CD14-positive monocyte (primary cell): Measurements from ENCODE around the gene SUSD4. TPM values are rescaled to one million over a fixed set of nuclear protein-coding genes. Genes with fewer than 3 reads are reported as not detected.
A peak's percentile ranks its signal among the peaks of the same experiment; 100 is the strongest.
"Not testable (repeated sequence)": the region's sequence is repeated elsewhere in the genome, so short reads cannot be mapped to it uniquely, and the experiment has no call there.

Experiments used
- DNase-seq, 3 donors: peaks; one replicate each; pipeline ENCODE4 v3.0.0-alpha.2; 2011 to 2022
- H2AFZ ChIP-seq: 2 replicates; pipeline ENCODE4 v1.6.0; 2012; ENCODE audit warnings: mild to moderate bottlenecking, low read depth, low read length, inconsistent platforms; ENCODE audit not compliant: insufficient read depth, poor library complexity, severe bottlenecking
- H3K27ac ChIP-seq, 2 donors: 1 replicate in 1 of 2; 2 replicates in 1 of 2; pipeline ENCODE4 v1.5.1; 2012 to 2013; ENCODE audit warnings: low read length in 2 of 2, control low read depth in 1 of 2, inconsistent platforms in 1 of 2, low read depth in 1 of 2, mild to moderate bottlenecking in 1 of 2
- H3K27me3 ChIP-seq, 2 donors: one replicate each; pipeline versions ENCODE4 v1.6.0 to v1.6.1; 2011 to 2013; ENCODE audit warnings: low read length in 2 of 2; ENCODE audit not compliant: control insufficient read depth in 2 of 2, insufficient read depth in 2 of 2
- H3K36me3 ChIP-seq, 2 donors: replicated peaks in 1 of 2; 1 replicate in 1 of 2; 2 replicates in 1 of 2; pipeline versions ENCODE4 v1.5.1 to v1.6.1; 2012 to 2013; ENCODE audit warnings: low read length in 2 of 2, control low read depth in 1 of 2, inconsistent platforms in 1 of 2, mild to moderate bottlenecking in 1 of 2; ENCODE audit not compliant: insufficient read depth in 2 of 2, control insufficient read depth in 1 of 2
- H3K4me1 ChIP-seq, 2 donors: 1 replicate in 1 of 2; 2 replicates in 1 of 2; pipeline versions ENCODE4 v1.5.1 to v1.6.1; 2012 to 2013; ENCODE audit warnings: low read length in 2 of 2, control low read depth in 1 of 2, inconsistent platforms in 1 of 2, mild to moderate bottlenecking in 1 of 2, moderate library complexity in 1 of 2; ENCODE audit not compliant: insufficient read depth in 2 of 2, control insufficient read depth in 1 of 2
- H3K4me2 ChIP-seq: replicated peaks from 2 replicates; pipeline ENCODE3; 2012; ENCODE audit warnings: low read length, moderate library complexity, mild to moderate bottlenecking; ENCODE audit not compliant: poor library complexity, severe bottlenecking; ENCODE audit errors: extremely low read depth
- H3K4me3 ChIP-seq, 3 experiments: fragments of 200-600 bp in 1 of 3; sonication (generic) in 1 of 3; replicated peaks in 1 of 3; 1 replicate in 2 of 3; 2 replicates in 1 of 3; pipeline ENCODE4 v1.5.1; 2011 to 2013; ENCODE audit warnings: low read length in 3 of 3, mild to moderate bottlenecking in 3 of 3, control low read depth in 2 of 3, low read depth in 2 of 3, inconsistent platforms in 1 of 3, moderate library complexity in 1 of 3
- H3K79me2 ChIP-seq: 2 replicates; pipeline ENCODE4 v1.6.0; 2012; ENCODE audit warnings: mild to moderate bottlenecking, control low read depth, inconsistent platforms, low read length, moderate library complexity; ENCODE audit not compliant: insufficient read depth
- H3K9ac ChIP-seq: 2 replicates; pipeline ENCODE4 v1.6.0; 2017; ENCODE audit warnings: low read length, mild to moderate bottlenecking; ENCODE audit not compliant: insufficient read depth, poor library complexity, severe bottlenecking
- H3K9me3 ChIP-seq, 2 donors: replicated peaks in 1 of 2; 1 replicate in 1 of 2; 2 replicates in 1 of 2; pipeline versions ENCODE4 v1.5.1 to v1.6.1; 2012 to 2013; ENCODE audit warnings: low read length in 2 of 2, control low read depth in 1 of 2; ENCODE audit not compliant: control insufficient read depth in 1 of 2, insufficient read depth in 1 of 2
- H4K20me1 ChIP-seq: 2 replicates; pipeline ENCODE4 v1.6.0; 2012; ENCODE audit warnings: mild to moderate bottlenecking, low read length, control low read depth, moderate library complexity; ENCODE audit not compliant: insufficient read depth
- H3K27ac Mint-ChIP-seq, 7 donors: one replicate each; pipeline ENCODE4 v1.8.0; 2020; ENCODE audit warnings: mild to moderate bottlenecking in 7 of 7, mixed read lengths in 7 of 7, moderate library complexity in 6 of 7, inconsistent platforms in 2 of 7
- H3K27me3 Mint-ChIP-seq, 3 donors: one replicate each; pipeline ENCODE4 v1.8.0; 2021 to 2022; ENCODE audit warnings: low read depth in 3 of 3, mild to moderate bottlenecking in 3 of 3, mixed read lengths in 3 of 3, moderate library complexity in 3 of 3, inconsistent platforms in 1 of 3
- H3K36me3 Mint-ChIP-seq, 2 donors: one replicate each; pipeline ENCODE4 v1.8.0; 2020; ENCODE audit warnings: mixed read lengths in 2 of 2, inconsistent platforms in 1 of 2, mild to moderate bottlenecking in 1 of 2
- H3K4me1 Mint-ChIP-seq: one replicate; pipeline ENCODE4 v1.8.0; 2020; ENCODE audit warnings: mild to moderate bottlenecking, mixed read lengths
- H3K4me3 Mint-ChIP-seq, 2 donors: one replicate each; pipeline ENCODE4 v1.8.0; 2020; ENCODE audit warnings: mild to moderate bottlenecking in 2 of 2, mixed read lengths in 2 of 2, moderate library complexity in 1 of 2
- H3K9me3 Mint-ChIP-seq, 7 donors: one replicate each; pipeline ENCODE4 v1.8.0; 2020 to 2022; ENCODE audit warnings: mixed read lengths in 7 of 7, mild to moderate bottlenecking in 6 of 7, moderate library complexity in 6 of 7, inconsistent platforms in 2 of 7
- CTCF ChIP-seq: fragments of 200-600 bp; IDR thresholded peaks from one replicate; pipeline ENCODE4 v1.8.0; 2022; ENCODE audit warnings: antibody characterized with exemption, mild to moderate bottlenecking
- WGBS: methylation state at CpG from one replicate; pipeline ENCODE4 v1.1.5; 2013; ENCODE audit warnings: missing lambda C conversion rate; ENCODE audit not compliant: insufficient coverage; 5-methylcytosine and 5-hydroxymethylcytosine counted together
- intact Hi-C, 2 donors: fragments of 100-400 bp; cut with micrococcal nuclease; formaldehyde crosslinking; loops; one replicate each; pipeline versions ENCODE4 v1.15.0 to v1.15.1; 2023
- polyA plus RNA-seq, 3 donors: library from polyadenylated mRNA; depleted of rRNA in 1 of 3; unstranded in 2 of 3; stranded (reverse) in 1 of 3; fragments of 300-500 nt in 2 of 3; fragments of >200 nt in 1 of 3; fragmentation: Illumina TruSeq in 2 of 3; gene quantifications; 1 replicate in 2 of 3; 2 replicates in 1 of 3; pipeline ENCODE4 v1.2.3, GENCODE V29; 2012 to 2021

SUSD4 gene
- polyA plus RNA-seq, 3 donors: 0.34 to 0.92 (median 0.50) TPM

GRCh38 chr1:223288826-223289225 lies 75.2 kb downstream of the SUSD4 start:
- WGBS: 87% methylated on average over 3 of the region's 5 CpGs

GRCh38 chr1:223285452-223285851 lies 78.5 kb downstream of the SUSD4 start:
- H2AFZ ChIP-seq: no peak overlapping the region
- no peaks in the 10 kb centered on the region for H3K9me3 ChIP-seq
- H3K79me2 ChIP-seq: no peaks in the 10 kb centered on the region
- no peaks in the 10 kb centered on the region for H3K4me1 ChIP-seq
- H3K27me3 Mint-ChIP-seq: peaks cover 4 to 11% (median 7%) of the 10 kb centered on the region in 3 donors
- H3K4me1 Mint-ChIP-seq: no peaks in the 10 kb centered on the region
- no peak for DNase-seq
- no peak overlapping the region for H3K27ac ChIP-seq
- no peak overlapping the region for H3K4me3 ChIP-seq
- no CpG with 5 or more reads among the region's 3 CpGs for whole genome bisulfite sequencing
- no peaks in the 10 kb centered on the region for H4K20me1 ChIP-seq
- no peak overlapping the region for H3K27ac Mint-ChIP-seq
- TF ChIP-seq CTCF: no peak
- intact Hi-C loops: no loop called here
- H3K4me3 Mint-ChIP-seq: no peak overlapping the region
- peaks cover 0 to 17% (median 3%) of the 10 kb centered on the region in 7 donors for H3K9me3 Mint-ChIP-seq
- H3K4me2 ChIP-seq: no peak overlapping the region
- H3K36me3 ChIP-seq: no peaks in the 10 kb centered on the region
- no peak overlapping the region for H3K9ac ChIP-seq
- H3K27me3 ChIP-seq: peaks cover 0 to 2% of the 10 kb centered on the region in 2 donors
- no peaks in the 10 kb centered on the region for H3K36me3 Mint-ChIP-seq

More at GRCh38 chr1:223288826-223289225, 75.2 kb downstream of the SUSD4 start:
- Mint-ChIP-seq H3K4me1 (no peaks in the 10 kb centered on the region), H3K27me3 (peaks cover 10 to 11% (median 11%) of the 10 kb centered on the region in 3 donors), H3K4me3 (no peak overlapping the region), H3K9me3 (peaks cover 0 to 12% (median 3%) of the 10 kb centered on the region in 7 donors), H3K36me3 (no peaks in the 10 kb centered on the region), H3K27ac (no peak overlapping the region)
- TF ChIP-seq CTCF: no peak
- Histone ChIP-seq H4K20me1 (no peaks in the 10 kb centered on the region), H3K27me3 (peaks cover 0 to 2% of the 10 kb centered on the region in 2 donors), H3K4me3 (no peak overlapping the region), H3K4me2 (no peak overlapping the region), H3K4me1 (no peaks in the 10 kb centered on the region), H3K9me3 (no peaks in the 10 kb centered on the region), H3K36me3 (no peaks in the 10 kb centered on the region), H3K79me2 (no peaks in the 10 kb centered on the region), H2AFZ (no peak overlapping the region), H3K9ac (no peak overlapping the region), H3K27ac (no peak overlapping the region)
- intact Hi-C loops: no loop called here
- no peak for DNase-seq

GRCh38 chr1:223283697-223284096 lies 80.3 kb downstream of the SUSD4 start:
- peaks cover 7 to 11% (median 10%) of the 10 kb centered on the region in 3 donors for H3K27me3 Mint-ChIP-seq
- H3K36me3 ChIP-seq, H3K9me3 ChIP-seq, H3K79me2 ChIP-seq, H3K36me3 Mint-ChIP-seq, H2AFZ ChIP-seq, H3K27ac ChIP-seq, H3K4me3 ChIP-seq, H3K4me1 ChIP-seq, H3K27me3 ChIP-seq, H3K4me2 ChIP-seq, H3K9ac ChIP-seq, DNase-seq, H3K4me1 Mint-ChIP-seq, H4K20me1 ChIP-seq, H3K4me3 Mint-ChIP-seq, intact Hi-C loops: not testable (repeated sequence)
- peaks cover 0 to 13% (median 3%) of the 10 kb centered on the region in 7 donors for H3K9me3 Mint-ChIP-seq
- WGBS: no CpG with 5 or more reads among the region's 3 CpGs
- peak overlapping the region in 1 of 7 donors; percentile 16 for H3K27ac Mint-ChIP-seq
